HepG2 (cell line): Measurements from ENCODE around the gene CBLN3.

ENCODE experiments used
- CHD4 ChIP-seq: fragments of 200-600 bp; sonication (generic); IDR thresholded peaks from 2 replicates; pipeline ENCODE4 v1.7.0; 2017; ENCODE audit warnings: mild to moderate bottlenecking, low read length, borderline replicate concordance
- CTCF ChIP-seq: sonication (generic); formaldehyde crosslinking; IDR thresholded peaks from 2 replicates; pipeline ENCODE4 v1.5.0; 2020; ENCODE audit warnings: mild to moderate bottlenecking, missing genetic modification reagents, moderate library complexity
- PHF5A ChIP-seq: IDR thresholded peaks from one replicate; pipeline ENCODE4 v1.6.1; 2018; ENCODE audit warnings: low read depth, missing genetic modification reagents; ENCODE audit not compliant: unreplicated experiment
- POLR2A ChIP-seq, 2 experiments: IDR thresholded peaks; 2 replicates each; pipeline ENCODE4 v1.6.1; 2011; ENCODE audit warnings: low read depth in 2 of 2, low read length in 2 of 2, mild to moderate bottlenecking in 1 of 2, moderate library complexity in 1 of 2; ENCODE audit not compliant: insufficient read depth in 1 of 2
- REST ChIP-seq, 2 experiments: IDR thresholded peaks; 2 replicates each; pipeline ENCODE4 v1.6.1; 2011 to 2012; ENCODE audit warnings: low read length in 2 of 2, borderline replicate concordance in 1 of 2, low read depth in 1 of 2, mild to moderate bottlenecking in 1 of 2, moderate library complexity in 1 of 2
- RFX5 ChIP-seq: IDR thresholded peaks from 2 replicates; pipeline ENCODE4 v1.6.1; 2011; ENCODE audit warnings: low read depth, low read length, improper control_type of control experiment
- SMC3 ChIP-seq: IDR thresholded peaks from 2 replicates; pipeline ENCODE4 v1.6.1; 2011; ENCODE audit warnings: low read length, improper control_type of control experiment
- SUZ12 ChIP-seq: fragments of 150-350 bp; IDR thresholded peaks from 2 replicates; pipeline ENCODE4 v1.6.1; 2014; ENCODE audit warnings: low read depth, low read length
- ZFP62 ChIP-seq: sonication (generic); formaldehyde crosslinking; IDR thresholded peaks from 2 replicates; pipeline ENCODE4 v1.4.0; 2020; ENCODE audit warnings: missing genetic modification reagents
- TF ChIP-seq, protein P1 (sequence below): sonication (generic); formaldehyde crosslinking; IDR thresholded peaks from 2 replicates; pipeline ENCODE4 v1.4.0; 2020; ENCODE audit warnings: missing genetic modification reagents, borderline replicate concordance
- TF ChIP-seq, protein P2 (sequence below): sonication (generic); formaldehyde crosslinking; IDR thresholded peaks from 2 replicates; pipeline ENCODE4 v1.5.0; 2020; ENCODE audit warnings: mild to moderate bottlenecking, missing genetic modification reagents
- TF ChIP-seq, protein P3 (sequence below): sonication (generic); formaldehyde crosslinking; IDR thresholded peaks from 2 replicates; pipeline ENCODE4 v1.4.0; 2020; ENCODE audit warnings: missing genetic modification reagents

DNA sequence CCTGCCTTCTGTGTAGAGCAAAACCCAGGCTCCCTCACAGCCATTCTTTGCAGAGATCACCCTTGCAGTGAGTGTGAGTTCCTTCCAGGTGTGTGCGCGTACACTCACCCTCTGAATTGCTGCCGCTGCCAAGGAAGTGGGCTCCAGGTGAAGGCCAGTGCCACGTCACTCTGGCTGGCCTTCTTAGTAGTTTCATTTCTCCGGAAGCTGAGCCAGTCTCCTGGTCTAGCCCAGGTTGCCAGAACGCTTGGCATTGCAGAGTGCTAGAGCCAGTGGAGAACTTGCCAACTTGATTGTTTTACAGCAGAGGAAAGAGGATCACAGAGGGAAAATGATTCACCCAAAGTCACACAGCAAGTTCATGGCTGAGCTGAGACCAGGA is 11.0 kb downstream of the CBLN3 start:
- TF ChIP-seq, protein P1, sequence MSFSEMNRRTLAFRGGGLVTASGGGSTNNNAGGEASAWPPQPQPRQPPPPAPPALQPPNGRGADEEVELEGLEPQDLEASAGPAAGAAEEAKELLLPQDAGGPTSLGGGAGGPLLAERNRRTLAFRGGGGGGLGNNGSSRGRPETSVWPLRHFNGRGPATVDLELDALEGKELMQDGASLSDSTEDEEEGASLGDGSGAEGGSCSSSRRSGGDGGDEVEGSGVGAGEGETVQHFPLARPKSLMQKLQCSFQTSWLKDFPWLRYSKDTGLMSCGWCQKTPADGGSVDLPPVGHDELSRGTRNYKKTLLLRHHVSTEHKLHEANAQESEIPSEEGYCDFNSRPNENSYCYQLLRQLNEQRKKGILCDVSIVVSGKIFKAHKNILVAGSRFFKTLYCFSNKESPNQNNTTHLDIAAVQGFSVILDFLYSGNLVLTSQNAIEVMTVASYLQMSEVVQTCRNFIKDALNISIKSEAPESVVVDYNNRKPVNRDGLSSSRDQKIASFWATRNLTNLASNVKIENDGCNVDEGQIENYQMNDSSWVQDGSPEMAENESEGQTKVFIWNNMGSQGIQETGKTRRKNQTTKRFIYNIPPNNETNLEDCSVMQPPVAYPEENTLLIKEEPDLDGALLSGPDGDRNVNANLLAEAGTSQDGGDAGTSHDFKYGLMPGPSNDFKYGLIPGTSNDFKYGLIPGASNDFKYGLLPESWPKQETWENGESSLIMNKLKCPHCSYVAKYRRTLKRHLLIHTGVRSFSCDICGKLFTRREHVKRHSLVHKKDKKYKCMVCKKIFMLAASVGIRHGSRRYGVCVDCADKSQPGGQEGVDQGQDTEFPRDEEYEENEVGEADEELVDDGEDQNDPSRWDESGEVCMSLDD (CRISPR knock-in tag): no peak
- TF ChIP-seq CHD4: no peak
- no peak for TF ChIP-seq SUZ12
- no peak for TF ChIP-seq RFX5
- no peak for TF ChIP-seq ZFP62
- TF ChIP-seq, protein P2, sequence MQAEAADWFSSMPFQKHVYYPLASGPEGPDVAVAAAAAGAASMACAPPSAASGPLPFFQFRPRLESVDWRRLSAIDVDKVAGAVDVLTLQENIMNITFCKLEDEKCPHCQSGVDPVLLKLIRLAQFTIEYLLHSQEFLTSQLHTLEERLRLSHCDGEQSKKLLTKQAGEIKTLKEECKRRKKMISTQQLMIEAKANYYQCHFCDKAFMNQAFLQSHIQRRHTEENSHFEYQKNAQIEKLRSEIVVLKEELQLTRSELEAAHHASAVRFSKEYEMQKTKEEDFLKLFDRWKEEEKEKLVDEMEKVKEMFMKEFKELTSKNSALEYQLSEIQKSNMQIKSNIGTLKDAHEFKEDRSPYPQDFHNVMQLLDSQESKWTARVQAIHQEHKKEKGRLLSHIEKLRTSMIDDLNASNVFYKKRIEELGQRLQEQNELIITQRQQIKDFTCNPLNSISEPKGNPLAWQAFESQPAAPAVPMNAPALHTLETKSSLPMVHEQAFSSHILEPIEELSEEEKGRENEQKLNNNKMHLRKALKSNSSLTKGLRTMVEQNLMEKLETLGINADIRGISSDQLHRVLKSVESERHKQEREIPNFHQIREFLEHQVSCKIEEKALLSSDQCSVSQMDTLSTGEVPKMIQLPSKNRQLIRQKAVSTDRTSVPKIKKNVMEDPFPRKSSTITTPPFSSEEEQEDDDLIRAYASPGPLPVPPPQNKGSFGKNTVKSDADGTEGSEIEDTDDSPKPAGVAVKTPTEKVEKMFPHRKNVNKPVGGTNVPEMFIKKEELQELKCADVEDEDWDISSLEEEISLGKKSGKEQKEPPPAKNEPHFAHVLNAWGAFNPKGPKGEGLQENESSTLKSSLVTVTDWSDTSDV (CRISPR knock-in tag): no peak
- TF ChIP-seq, protein P3, sequence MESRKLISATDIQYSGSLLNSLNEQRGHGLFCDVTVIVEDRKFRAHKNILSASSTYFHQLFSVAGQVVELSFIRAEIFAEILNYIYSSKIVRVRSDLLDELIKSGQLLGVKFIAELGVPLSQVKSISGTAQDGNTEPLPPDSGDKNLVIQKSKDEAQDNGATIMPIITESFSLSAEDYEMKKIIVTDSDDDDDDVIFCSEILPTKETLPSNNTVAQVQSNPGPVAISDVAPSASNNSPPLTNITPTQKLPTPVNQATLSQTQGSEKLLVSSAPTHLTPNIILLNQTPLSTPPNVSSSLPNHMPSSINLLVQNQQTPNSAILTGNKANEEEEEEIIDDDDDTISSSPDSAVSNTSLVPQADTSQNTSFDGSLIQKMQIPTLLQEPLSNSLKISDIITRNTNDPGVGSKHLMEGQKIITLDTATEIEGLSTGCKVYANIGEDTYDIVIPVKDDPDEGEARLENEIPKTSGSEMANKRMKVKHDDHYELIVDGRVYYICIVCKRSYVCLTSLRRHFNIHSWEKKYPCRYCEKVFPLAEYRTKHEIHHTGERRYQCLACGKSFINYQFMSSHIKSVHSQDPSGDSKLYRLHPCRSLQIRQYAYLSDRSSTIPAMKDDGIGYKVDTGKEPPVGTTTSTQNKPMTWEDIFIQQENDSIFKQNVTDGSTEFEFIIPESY (CRISPR knock-in tag): no peak
- no peak for TF ChIP-seq REST (IDR thresholded peaks at IDR 0.05; ENCODE audit: borderline replicate concordance in 1 of 2, low read depth in 1 of 2, low read length in 2 of 2)
- no peak for TF ChIP-seq POLR2A (IDR thresholded peaks at IDR 0.05; ENCODE audit: insufficient read depth in 1 of 2, low read depth in 2 of 2, low read length in 2 of 2)
- no peak for TF ChIP-seq CTCF
- TF ChIP-seq PHF5A (CRISPR knock-in tag): no peak
- TF ChIP-seq SMC3: no peak
